ENCODE results near the gene PDIA2.
"Not testable (repeated sequence)": the region's sequence is repeated elsewhere in the genome, so short reads cannot be mapped to it uniquely, and the experiment has no call there.

Gene PDIA2

GRCh38 chr16:253833-254232 lies 29.1 kb upstream of the PDIA2 start (continued):
- no peak for TF ChIP-seq ZNF354C (tag by site-specific recombination; IDR thresholded peaks at IDR 0.05; ENCODE audit: borderline replicate concordance, low read depth)
- no peak for TF ChIP-seq HOXC10 (CRISPR knock-in tag; IDR thresholded peaks at IDR 0.05)
- no peak for TF ChIP-seq ZNF362 (tag by site-specific recombination; IDR thresholded peaks at IDR 0.05)
- TF ChIP-seq ZNF302 (tag by site-specific recombination; IDR thresholded peaks at IDR 0.05; ENCODE audit: low read depth): no peak
- TF ChIP-seq ZNF202 (tag by site-specific recombination; IDR thresholded peaks at IDR 0.05; ENCODE audit: borderline replicate concordance): no peak

GRCh38 chr16:254461-254860 lies 28.5 kb upstream of the PDIA2 start:
- H3K4me1 ChIP-seq (ENCODE audit: control insufficient read depth, insufficient read depth, low read length): no peaks in the 10 kb centered on the region
- H3K4me3 ChIP-seq (ENCODE audit: low read depth, low read length): no peak overlapping the region
- TF ChIP-seq ZNF707 (tag by site-specific recombination; IDR thresholded peaks at IDR 0.05) (no peak), PRDM10 (tag by site-specific recombination; IDR thresholded peaks at IDR 0.05) (no peak), ZNF785 (tag by site-specific recombination; IDR thresholded peaks at IDR 0.05) (no peak), ZBTB49 (tag by site-specific recombination; IDR thresholded peaks at IDR 0.05; ENCODE audit: low read depth) (no peak), EGR2 (tag by site-specific recombination; IDR thresholded peaks at IDR 0.05; ENCODE audit: low read depth) (no peak)
- no peaks in the 10 kb centered on the region for H3K9me3 ChIP-seq (ENCODE audit: control insufficient read depth, insufficient read depth, low read depth, low read length)
- peaks cover 5 to 34% of the 10 kb centered on the region in 2 experiments; a peak in 2 of 3 replicates for H3K36me3 ChIP-seq (ENCODE audit: control insufficient read depth in 2 of 2, insufficient read depth in 1 of 2, low read length in 2 of 2)
- ChIA-PET POLR2A (interaction anchor here (1.1 kb wide), 1 partner anchor 19 kb away, joined by 4 read pairs; the partner anchor contains the start of gene FAM234A), CTCF (interaction anchor here (1.0 kb wide), 1 partner anchor 8 kb away, joined by 3 read pairs; no protein-coding TSS in a partner anchor)
- no peak overlapping the region for H3K27ac ChIP-seq (ENCODE audit: extremely low read depth, low read depth, low read length)

GRCh38 chr16:255183-255582 lies 27.8 kb upstream of the PDIA2 start:
- Histone ChIP-seq H3K9me3 (ENCODE audit: control insufficient read depth, insufficient read depth, low read depth, low read length) (no peaks in the 10 kb centered on the region), H3K4me3 (ENCODE audit: low read depth, low read length) (no peak overlapping the region), H3K36me3 (ENCODE audit: control insufficient read depth in 2 of 2, insufficient read depth in 1 of 2, low read length in 2 of 2) (peaks cover 5 to 40% of the 10 kb centered on the region in 2 experiments; a peak in 2 of 3 replicates), H3K4me1 (ENCODE audit: control insufficient read depth, insufficient read depth, low read length) (no peaks in the 10 kb centered on the region), H3K27ac (ENCODE audit: extremely low read depth, low read depth, low read length) (no peak overlapping the region)
- CTCF ChIA-PET: interaction anchor here (1.1 kb wide), 1 partner anchor 107 kb away, joined by 3 read pairs; no protein-coding TSS in a partner anchor
- POLR2A ChIA-PET: interaction anchor here (0.6 kb wide), 1 partner anchor 23 kb away, joined by 3 read pairs; no protein-coding TSS in a partner anchor
- TF ChIP-seq EGR2 (tag by site-specific recombination; IDR thresholded peaks at IDR 0.05; ENCODE audit: low read depth) (no peak), ZNF529 (tag by site-specific recombination; IDR thresholded peaks at IDR 0.05; ENCODE audit: insufficient replicate concordance) (no peak), MZF1 (tag by site-specific recombination; IDR thresholded peaks at IDR 0.05; ENCODE audit: borderline replicate concordance) (no peak), MEIS1 (CRISPR knock-in tag; IDR thresholded peaks at IDR 0.05; ENCODE audit: borderline replicate concordance) (no peak), ZNF423 (tag by site-specific recombination; IDR thresholded peaks at IDR 0.05) (no peak), YY2 (tag by site-specific recombination; IDR thresholded peaks at IDR 0.05) (no peak), ZNF692 (tag by site-specific recombination; IDR thresholded peaks at IDR 0.05) (no peak), ZNF544 (tag by site-specific recombination; IDR thresholded peaks at IDR 0.05) (no peak), ZNF658 (tag by site-specific recombination; IDR thresholded peaks at IDR 0.05) (no peak), ZNF26 (tag by site-specific recombination; IDR thresholded peaks at IDR 0.05) (no peak)

- H3K36me3 ChIP-seq (ENCODE audit: control insufficient read depth in 2 of 2, insufficient read depth in 1 of 2, low read length in 2 of 2): peaks cover 5 to 62% of the 10 kb centered on the region in 2 experiments; a peak in 2 of 3 replicates
- H3K4me3 ChIP-seq (ENCODE audit: low read depth, low read length); CTCF ChIA-PET; POLR2A ChIA-PET; H3K4me1 ChIP-seq (ENCODE audit: control insufficient read depth, insufficient read depth, low read length); H3K27ac ChIP-seq (ENCODE audit: extremely low read depth, low read depth, low read length); H3K9me3 ChIP-seq (ENCODE audit: control insufficient read depth, insufficient read depth, low read depth, low read length): not testable (repeated sequence)
These were observed 24.9 kb upstream of the PDIA2 start for GRCh38 chr16:258091-258490.

All from HEK293 (cell line).